Neural progenitor cell (in vitro differentiated cells): Measurements from ENCODE around the gene UCK2. TPM values are rescaled to one million over a fixed set of nuclear protein-coding genes. Genes with fewer than 3 reads are reported as not detected.
"Not testable (repeated sequence)": the region's sequence is repeated elsewhere in the genome, so short reads cannot be mapped to it uniquely, and the experiment has no call there.

ENCODE experiments used
- DNase-seq: peaks from one replicate; pipeline ENCODE4 v3.0.0-alpha.2; 2016; ENCODE audit warnings: low spot score
- H2AFZ ChIP-seq: fragments of 200-600 bp; sonication (generic); replicated peaks from 2 replicates; pipeline ENCODE4 v1.6.1; 2016; ENCODE audit warnings: antibody characterized with exemption
- H3F3A ChIP-seq: fragments of 200-600 bp; sonication (generic); 2 replicates; pipeline ENCODE4 v1.6.1; 2016; ENCODE audit warnings: antibody characterized with exemption, low read depth
- H3K27ac ChIP-seq: fragments of 200-600 bp; sonication (generic); 2 replicates; pipeline ENCODE4 v1.5.1; 2016; ENCODE audit warnings: mild to moderate bottlenecking
- H3K27me3 ChIP-seq: fragments of 200-600 bp; sonication (generic); 2 replicates; pipeline ENCODE4 v1.6.1; 2016; ENCODE audit warnings: mild to moderate bottlenecking, moderate library complexity
- H3K36me3 ChIP-seq: fragments of 200-600 bp; sonication (generic); 2 replicates; pipeline ENCODE4 v1.5.1; 2016
- H3K4me1 ChIP-seq: fragments of 200-600 bp; sonication (generic); 2 replicates; pipeline ENCODE4 v1.6.1; 2016; ENCODE audit warnings: mixed run types
- H3K4me2 ChIP-seq: fragments of 200-600 bp; sonication (generic); 2 replicates; pipeline ENCODE4 v1.6.1; 2016
- H3K4me3 ChIP-seq: fragments of 200-600 bp; sonication (generic); 2 replicates; pipeline ENCODE4 v1.5.1; 2016
- H3K79me2 ChIP-seq: fragments of 200-600 bp; sonication (generic); 2 replicates; pipeline ENCODE4 v1.6.1; 2016; ENCODE audit warnings: low read depth
- H3K9ac ChIP-seq: fragments of 200-600 bp; sonication (generic); 2 replicates; pipeline ENCODE4 v1.6.1; 2016
- H3K9me3 ChIP-seq: fragments of 200-600 bp; sonication (generic); 2 replicates; pipeline ENCODE4 v1.5.1; 2016; ENCODE audit warnings: low read depth
- H4K20me1 ChIP-seq: fragments of 200-600 bp; sonication (generic); 2 replicates; pipeline ENCODE4 v1.6.1; 2016; ENCODE audit warnings: low read depth
- H3K27ac Mint-ChIP-seq: 3 replicates; pipeline ENCODE4 v1.8.0; 2021; ENCODE audit warnings: mixed read lengths
- H3K27me3 Mint-ChIP-seq: 2 replicates; pipeline ENCODE4 v1.8.0; 2022; ENCODE audit warnings: low read depth, mild to moderate bottlenecking, inconsistent platforms, moderate library complexity, mixed read lengths; ENCODE audit not compliant: insufficient read depth
- H3K36me3 Mint-ChIP-seq: 3 replicates; pipeline ENCODE4 v1.8.0; 2021; ENCODE audit warnings: mixed read lengths
- H3K4me1 Mint-ChIP-seq: 3 replicates; pipeline ENCODE4 v1.8.0; 2021; ENCODE audit warnings: mixed read lengths
- H3K4me3 Mint-ChIP-seq: 3 replicates; pipeline ENCODE4 v1.8.0; 2021; ENCODE audit warnings: mild to moderate bottlenecking, moderate library complexity, mixed read lengths
- H3K9me3 Mint-ChIP-seq: 3 replicates; pipeline ENCODE4 v1.8.0; 2020; ENCODE audit warnings: mixed read lengths
- CTCF ChIP-seq: fragments of 200-600 bp; sonication (generic); IDR thresholded peaks from 2 replicates; pipeline ENCODE4 v1.5.1; 2017; ENCODE audit warnings: antibody characterized with exemption, mild to moderate bottlenecking
- EZH2 ChIP-seq: fragments of 200-600 bp; sonication (generic); IDR thresholded peaks from 2 replicates; pipeline ENCODE4 v1.6.1; 2017; ENCODE audit warnings: antibody characterized with exemption, mild to moderate bottlenecking, moderate library complexity
- EZH2phosphoT487 ChIP-seq: fragments of 200-600 bp; sonication (generic); IDR thresholded peaks from 2 replicates; pipeline ENCODE4 v1.6.1; 2017; ENCODE audit warnings: antibody characterized with exemption
- total RNA-seq: library from RNA; depleted of rRNA; stranded (reverse); fragments of >200 nt; gene quantifications from 2 replicates; pipeline ENCODE4 v1.2.3, GENCODE V29; 2015; ENCODE audit warnings: low replicate concordance

The UCK2 gene
- total RNA-seq, 1 donor from 2014 or later = 43.8 TPM

- H3K9me3 Mint-ChIP-seq = no peaks in the 10 kb centered on the region
- no peak overlapping the region for H3K27ac Mint-ChIP-seq
- H3K9me3 ChIP-seq = no peaks in the 10 kb centered on the region
These were observed 33.5 kb upstream of the UCK2 start for GRCh38 chr1:165793951-165794350.

GRCh38 chr1:165795894-165796293 is 31.5 kb upstream of the UCK2 start:
- H3K36me3 ChIP-seq = no peaks in the 10 kb centered on the region
- TF ChIP-seq EZH2 = no peak
- H3F3A ChIP-seq = no peaks in the 10 kb centered on the region
- Mint-ChIP-seq H3K36me3 (no peaks in the 10 kb centered on the region), H3K4me1 (no peaks in the 10 kb centered on the region), H3K27me3 (no peaks in the 10 kb centered on the region), H3K27ac (no peak overlapping the region), H3K9me3 (peaks cover 13% of the 10 kb centered on the region), H3K4me3 (no peak overlapping the region)
- no peak overlapping the region for H3K4me3 ChIP-seq
- no peak overlapping the region for H3K4me2 ChIP-seq
- H4K20me1 ChIP-seq = no peaks in the 10 kb centered on the region
- no peak overlapping the region for H3K27ac ChIP-seq
- H3K79me2 ChIP-seq = no peaks in the 10 kb centered on the region
- no peaks in the 10 kb centered on the region for H3K27me3 ChIP-seq
- no peaks in the 10 kb centered on the region for H3K4me1 ChIP-seq
- H3K9me3 ChIP-seq = peaks cover 5% of the 10 kb centered on the region
- no peak overlapping the region for H2AFZ ChIP-seq
- no peak overlapping the region for H3K9ac ChIP-seq
- no peak for DNase-seq

More at GRCh38 chr1:165793951-165794350, 33.5 kb upstream of the UCK2 start:
- H3K4me1 Mint-ChIP-seq = no peaks in the 10 kb centered on the region
- no peak overlapping the region for H3K4me3 ChIP-seq
- no peak for DNase-seq
- H3K36me3 Mint-ChIP-seq = no peaks in the 10 kb centered on the region
- H3K36me3 ChIP-seq = no peaks in the 10 kb centered on the region
- TF ChIP-seq CTCF = no peak
- TF ChIP-seq EZH2phosphoT487 = no peak
- TF ChIP-seq EZH2 = no peak
- no peaks in the 10 kb centered on the region for H3F3A ChIP-seq
- no peak overlapping the region for H2AFZ ChIP-seq
- no peaks in the 10 kb centered on the region for H3K4me1 ChIP-seq
- no peak overlapping the region for H3K9ac ChIP-seq
- no peaks in the 10 kb centered on the region for H3K27me3 ChIP-seq
- H3K4me3 Mint-ChIP-seq = no peak overlapping the region
- no peaks in the 10 kb centered on the region for H4K20me1 ChIP-seq
- no peaks in the 10 kb centered on the region for H3K27me3 Mint-ChIP-seq
- no peak overlapping the region for H3K4me2 ChIP-seq
- no peaks in the 10 kb centered on the region for H3K79me2 ChIP-seq
- no peak overlapping the region for H3K27ac ChIP-seq

- Histone ChIP-seq H3K27me3 (no peaks in the 10 kb centered on the region), H3F3A (no peaks in the 10 kb centered on the region), H3K4me2 (no peak overlapping the region), H3K79me2 (no peaks in the 10 kb centered on the region), H2AFZ (no peak overlapping the region), H3K27ac (no peak overlapping the region), H3K4me1 (no peaks in the 10 kb centered on the region), H3K9me3 (peaks cover 5% of the 10 kb centered on the region), H3K4me3 (no peak overlapping the region), H4K20me1 (no peaks in the 10 kb centered on the region), H3K36me3 (no peaks in the 10 kb centered on the region), H3K9ac (no peak overlapping the region)
- no peak overlapping the region for H3K4me3 Mint-ChIP-seq
- no peaks in the 10 kb centered on the region for H3K4me1 Mint-ChIP-seq
- peaks cover 34% of the 10 kb centered on the region for H3K9me3 Mint-ChIP-seq
- TF ChIP-seq CTCF = no peak
- no peak for TF ChIP-seq EZH2phosphoT487
- no peak for TF ChIP-seq EZH2
- no peaks in the 10 kb centered on the region for H3K36me3 Mint-ChIP-seq
- H3K27ac Mint-ChIP-seq = no peak overlapping the region
- DNase-seq = no peak
- H3K27me3 Mint-ChIP-seq = no peaks in the 10 kb centered on the region
These were observed 28.0 kb upstream of the UCK2 start for GRCh38 chr1:165799387-165799786.

- not testable (repeated sequence) for H2AFZ ChIP-seq, H3K4me3 ChIP-seq, H3K27me3 Mint-ChIP-seq
These were observed 22.9 kb upstream of the UCK2 start for GRCh38 chr1:165804513-165804912.

More at GRCh38 chr1:165804513-165804912, 22.9 kb upstream of the UCK2 start:
- H3K4me1 Mint-ChIP-seq, H3K27me3 ChIP-seq, H3K36me3 Mint-ChIP-seq, H4K20me1 ChIP-seq, DNase-seq, H3K27ac ChIP-seq, H3K4me1 ChIP-seq, H3K4me3 Mint-ChIP-seq, H3K9me3 ChIP-seq, H3K4me2 ChIP-seq, H3K36me3 ChIP-seq, H3K27ac Mint-ChIP-seq, H3K9ac ChIP-seq, H3F3A ChIP-seq, H3K79me2 ChIP-seq: not testable (repeated sequence)
- peaks cover 29% of the 10 kb centered on the region for H3K9me3 Mint-ChIP-seq
